HFFc6 (cell line): ENCODE data around the gene SCAPER. TPM values are rescaled to one million over a fixed set of nuclear protein-coding genes. Genes with fewer than 3 reads are reported as not detected.
A peak's percentile ranks its signal among the peaks of the same experiment; 100 is the strongest.

ENCODE experiments used
- DNase-seq: peaks from one replicate; pipeline ENCODE4 v3.0.0-alpha.2; 2018
- H3K27ac Mint-ChIP-seq: 2 replicates; pipeline ENCODE4 v1.8.0; 2020; ENCODE audit warnings: mild to moderate bottlenecking, mixed read lengths
- H3K27me3 Mint-ChIP-seq: 2 replicates; pipeline ENCODE4 v1.8.0; 2021; ENCODE audit warnings: mild to moderate bottlenecking, moderate library complexity, mixed read lengths; ENCODE audit not compliant: insufficient read depth
- H3K36me3 Mint-ChIP-seq: 2 replicates; pipeline ENCODE4 v1.8.0; 2021; ENCODE audit warnings: low read depth, mixed read lengths
- H3K4me1 Mint-ChIP-seq: 2 replicates; pipeline ENCODE4 v1.8.0; 2020; ENCODE audit warnings: low read depth, mixed read lengths
- H3K4me3 Mint-ChIP-seq: 2 replicates; pipeline ENCODE4 v1.8.0; 2020; ENCODE audit warnings: mild to moderate bottlenecking, moderate library complexity, mixed read lengths
- H3K9me3 Mint-ChIP-seq: 2 replicates; pipeline ENCODE4 v1.8.0; 2020; ENCODE audit warnings: mild to moderate bottlenecking, mixed read lengths
- total RNA-seq, 6 experiments: library from RNA; stranded (reverse); fragmentation: NEBNext Ultra II Directional; extraction: Animal tissue kit (Norgen Biotek cat#: 25700); gene quantifications; 2 replicates in 1 of 6; 3 replicates in 5 of 6; pipeline ENCODE4 v1.2.3, GENCODE V29; 2021
- TF ChIP-seq, protein P1 (sequence below): fragments of 200-600 bp; sonication (generic); IDR thresholded peaks from 2 replicates; pipeline ENCODE4 v1.5.0; 2021; ENCODE audit warnings: antibody characterized with exemption, mild to moderate bottlenecking

Gene SCAPER
- total RNA-seq, 6 experiments from 2014 or later = 6.9 to 10.1 (median 8.1) TPM

DNA sequence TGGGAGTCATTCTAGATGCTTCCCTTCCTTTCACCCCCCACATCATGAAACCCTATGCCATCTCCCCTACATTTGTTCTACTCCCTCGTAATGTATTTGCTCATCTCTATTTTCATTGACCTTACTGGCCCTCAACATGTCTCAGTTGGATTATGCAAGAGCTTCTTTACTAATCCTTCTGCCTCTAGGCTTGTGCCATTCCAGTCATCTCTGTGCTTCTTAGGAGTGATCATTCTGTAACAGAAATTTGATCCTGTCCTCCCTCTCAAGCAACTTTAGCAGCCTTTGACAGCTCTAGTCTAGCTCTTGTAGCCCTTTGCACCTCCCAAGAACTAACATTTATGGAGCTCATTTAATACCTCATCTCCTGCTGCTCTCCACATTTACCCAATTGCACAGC is 503.9 kb downstream of the SCAPER start:
- Mint-ChIP-seq H3K4me3 (no peak overlapping the region), H3K27me3 (no peaks in the 10 kb centered on the region), H3K4me1 (peaks cover 9% of the 10 kb centered on the region), H3K9me3 (no peaks in the 10 kb centered on the region), H3K36me3 (no peaks in the 10 kb centered on the region), H3K27ac (no peak overlapping the region)
- TF ChIP-seq, protein P1, sequence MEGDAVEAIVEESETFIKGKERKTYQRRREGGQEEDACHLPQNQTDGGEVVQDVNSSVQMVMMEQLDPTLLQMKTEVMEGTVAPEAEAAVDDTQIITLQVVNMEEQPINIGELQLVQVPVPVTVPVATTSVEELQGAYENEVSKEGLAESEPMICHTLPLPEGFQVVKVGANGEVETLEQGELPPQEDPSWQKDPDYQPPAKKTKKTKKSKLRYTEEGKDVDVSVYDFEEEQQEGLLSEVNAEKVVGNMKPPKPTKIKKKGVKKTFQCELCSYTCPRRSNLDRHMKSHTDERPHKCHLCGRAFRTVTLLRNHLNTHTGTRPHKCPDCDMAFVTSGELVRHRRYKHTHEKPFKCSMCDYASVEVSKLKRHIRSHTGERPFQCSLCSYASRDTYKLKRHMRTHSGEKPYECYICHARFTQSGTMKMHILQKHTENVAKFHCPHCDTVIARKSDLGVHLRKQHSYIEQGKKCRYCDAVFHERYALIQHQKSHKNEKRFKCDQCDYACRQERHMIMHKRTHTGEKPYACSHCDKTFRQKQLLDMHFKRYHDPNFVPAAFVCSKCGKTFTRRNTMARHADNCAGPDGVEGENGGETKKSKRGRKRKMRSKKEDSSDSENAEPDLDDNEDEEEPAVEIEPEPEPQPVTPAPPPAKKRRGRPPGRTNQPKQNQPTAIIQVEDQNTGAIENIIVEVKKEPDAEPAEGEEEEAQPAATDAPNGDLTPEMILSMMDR = no peak
- peak; percentile 38 for DNase-seq

DNA sequence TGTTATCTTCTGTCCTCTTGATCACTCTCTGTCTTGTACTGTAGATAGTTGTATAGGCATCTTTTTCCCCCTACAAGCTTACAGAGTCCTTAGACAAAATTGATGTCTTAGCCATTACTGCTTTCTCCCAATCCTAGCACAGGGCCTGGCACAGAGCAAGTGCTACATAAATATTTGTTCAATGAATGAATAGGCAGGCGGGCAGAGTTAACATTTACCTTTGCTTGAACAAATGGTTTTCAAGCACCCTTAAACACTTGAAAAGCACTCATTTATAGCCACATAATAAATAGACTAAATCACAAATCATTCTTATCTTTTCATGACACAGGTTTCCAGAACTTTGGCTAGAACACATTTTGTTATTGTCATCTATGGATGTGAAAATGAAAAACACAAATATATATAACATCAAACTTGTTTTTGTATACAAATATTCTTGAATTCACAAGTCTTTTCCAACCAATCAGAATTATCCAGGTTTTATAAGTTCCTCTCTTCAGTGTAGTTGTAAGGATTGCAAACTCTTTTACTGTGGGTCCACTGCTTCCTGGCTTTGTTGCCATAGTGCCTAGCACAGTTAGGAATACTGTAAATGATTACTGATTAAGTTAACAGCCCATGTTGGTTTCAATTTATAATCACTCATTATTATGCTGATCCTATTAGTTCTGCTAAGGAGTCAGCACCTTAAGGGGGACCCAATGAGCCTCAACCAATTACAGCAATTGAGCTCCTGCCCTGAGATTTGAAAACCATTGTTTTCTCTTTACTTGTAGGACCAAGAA is 506.6 kb downstream of the SCAPER start:
- Mint-ChIP-seq H3K4me1 (peaks cover 9% of the 10 kb centered on the region), H3K36me3 (no peaks in the 10 kb centered on the region), H3K27me3 (no peaks in the 10 kb centered on the region), H3K27ac (no peak overlapping the region), H3K9me3 (no peaks in the 10 kb centered on the region), H3K4me3 (no peak overlapping the region)
- TF ChIP-seq, protein P1 = no peak
- DNase-seq = no peak

DNA sequence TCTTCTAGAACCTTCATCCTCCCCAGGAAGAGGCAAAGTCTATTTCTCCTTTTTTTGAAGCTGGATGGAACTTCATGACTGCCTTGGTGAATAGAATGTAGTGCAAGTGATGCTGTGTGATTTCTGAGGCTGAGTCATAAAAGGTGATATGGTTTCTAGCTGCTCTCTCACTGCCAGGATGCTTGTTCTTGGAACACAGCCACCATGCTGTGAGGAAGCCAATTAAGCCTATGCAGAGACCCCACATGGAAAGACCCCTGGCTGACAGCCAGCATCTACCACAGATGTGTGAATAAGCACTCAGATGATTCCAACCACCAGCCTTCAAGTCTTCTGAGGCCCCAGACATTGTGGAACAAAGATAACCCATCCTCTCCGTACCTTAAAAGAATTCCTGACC is 511.5 kb downstream of the SCAPER start:
- Mint-ChIP-seq H3K4me3 (no peak overlapping the region), H3K9me3 (no peaks in the 10 kb centered on the region), H3K36me3 (no peaks in the 10 kb centered on the region), H3K27me3 (no peaks in the 10 kb centered on the region; the same call in 1 of the 2 replicates), H3K4me1 (peaks cover 6% of the 10 kb centered on the region; the same call in 1 of the 2 replicates), H3K27ac (no peak overlapping the region)
- TF ChIP-seq, protein P1 = no peak
- DNase-seq = no peak

DNA sequence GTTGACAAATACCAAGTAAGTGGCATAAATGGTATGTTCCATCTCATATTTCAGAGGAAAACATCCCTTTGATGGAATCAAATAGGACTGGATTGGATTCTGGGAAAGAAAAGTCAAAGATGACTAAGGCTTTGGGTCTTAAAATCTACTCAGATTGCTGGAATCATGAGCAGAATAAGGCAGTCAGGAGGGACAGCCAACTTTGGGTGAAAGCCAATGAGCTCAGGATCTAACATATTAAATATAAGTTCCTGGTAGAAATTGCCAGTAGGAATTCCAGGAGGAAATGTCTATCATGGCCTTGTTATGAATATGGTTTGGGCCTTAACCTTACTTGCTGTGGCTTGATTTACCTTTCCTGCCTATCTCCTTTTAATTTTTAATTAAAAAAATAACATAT is 513.3 kb downstream of the SCAPER start:
- TF ChIP-seq, protein P1 = no peak
- peak; percentile 20 for DNase-seq
- Mint-ChIP-seq H3K9me3 (no peaks in the 10 kb centered on the region), H3K4me3 (no peak overlapping the region), H3K27me3 (no peaks in the 10 kb centered on the region; the same call in 1 of the 2 replicates), H3K36me3 (no peaks in the 10 kb centered on the region), H3K4me1 (peaks cover 7% of the 10 kb centered on the region), H3K27ac (no peak overlapping the region)

DNA sequence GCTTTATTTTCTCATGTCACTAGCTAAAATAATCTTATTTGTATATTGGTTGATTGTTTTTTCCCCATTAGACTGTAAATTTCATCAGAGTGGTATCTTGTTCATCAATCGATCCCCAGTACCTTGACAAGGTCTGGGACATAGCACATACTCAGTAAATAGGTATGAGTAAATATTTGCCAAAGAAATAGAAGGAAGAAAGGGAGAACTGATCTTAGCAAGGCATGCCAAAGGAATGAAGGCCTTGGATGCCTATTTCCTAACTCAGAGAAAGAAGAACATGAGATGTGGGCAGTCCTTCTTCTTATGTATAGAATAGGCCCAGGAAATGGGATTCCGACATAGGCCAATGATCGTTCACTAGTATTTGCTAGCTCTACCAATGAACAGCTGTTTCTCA is 513.8 kb downstream of the SCAPER start:
- H3K36me3 Mint-ChIP-seq = no peaks in the 10 kb centered on the region; the same call in 1 of the 2 replicates
- no peaks in the 10 kb centered on the region for H3K9me3 Mint-ChIP-seq
- H3K4me3 Mint-ChIP-seq = no peak overlapping the region
- peaks cover 12% of the 10 kb centered on the region for H3K4me1 Mint-ChIP-seq
- no peak for DNase-seq
- H3K27ac Mint-ChIP-seq = no peak overlapping the region
- TF ChIP-seq, protein P1 = no peak
- no peaks in the 10 kb centered on the region; the same call in 1 of the 2 replicates for H3K27me3 Mint-ChIP-seq
